Panc1 (cell line): ENCODE data around the gene TANGO2. TPM values are rescaled to one million over a fixed set of nuclear protein-coding genes. Genes with fewer than 3 reads are reported as not detected.

Experiments
- ATAC-seq: fragments of 200-7000 bp; cut with Tn5 transposase; 2 replicates; pipeline ENCODE4 v1.9.1; 2020; ENCODE audit warnings: mild to moderate bottlenecking, moderate library complexity
- BruUV-seq: library from RNA; stranded (reverse); fragments of 400-500 nt; replicated peaks from 2 replicates; lab custom pipeline; 2021; lab: Mats Ljungman, UMichigan
- CTCF ChIA-PET: fragments of 300-600 bp; sonication (Branson Sonifier 250); formaldehyde crosslinking; loops from one replicate; lab custom pipeline; 2022; ENCODE audit warnings: antibody characterized with exemption; lab: Charles Lee
- POLR2A ChIA-PET: fragments of 300-600 bp; sonication (Branson Sonifier 250); formaldehyde crosslinking; loops from one replicate; lab custom pipeline; 2022; ENCODE audit warnings: antibody characterized with exemption; lab: Charles Lee
- DNase-seq: peaks from one replicate; pipeline ENCODE4 v3.0.0-alpha.2; 2010; ENCODE audit warnings: low read depth, low spot score
- H3K27ac ChIP-seq: 2 replicates; pipeline ENCODE4 v1.5.1; 2011; ENCODE audit warnings: mild to moderate bottlenecking, low read length, inconsistent platforms
- H3K27me3 ChIP-seq: fragments of 200-500 bp; sonication (Bioruptor generic); 2 replicates; pipeline ENCODE4 v1.6.0; 2014; ENCODE audit warnings: low read length, inconsistent platforms; ENCODE audit not compliant: control insufficient read depth, insufficient read depth
- H3K36me3 ChIP-seq: fragments of 200-500 bp; sonication (Bioruptor generic); 2 replicates; pipeline ENCODE4 v1.5.1; 2014; ENCODE audit warnings: inconsistent platforms, mild to moderate bottlenecking, low read length, moderate library complexity; ENCODE audit not compliant: control insufficient read depth, insufficient read depth
- H3K4me1 ChIP-seq: 2 replicates; pipeline ENCODE4 v1.5.1; 2011; ENCODE audit warnings: inconsistent platforms, mild to moderate bottlenecking, low read length, moderate library complexity; ENCODE audit not compliant: control insufficient read depth, insufficient read depth
- H3K4me3 ChIP-seq, 2 experiments: 2 replicates each; pipeline ENCODE4 v1.5.1; 2011 to 2012; ENCODE audit warnings: low read depth in 2 of 2, low read length in 2 of 2, mild to moderate bottlenecking in 2 of 2, inconsistent platforms in 1 of 2, moderate library complexity in 1 of 2
- H3K9me3 ChIP-seq: fragments of 200-500 bp; sonication (Bioruptor generic); 2 replicates; pipeline ENCODE4 v1.5.1; 2014; ENCODE audit warnings: low read depth, mild to moderate bottlenecking, inconsistent platforms, low read length, moderate library complexity; ENCODE audit not compliant: control insufficient read depth, insufficient read depth
- POLR2AphosphoS5 ChIP-seq: IDR thresholded peaks from 2 replicates; pipeline ENCODE4 v1.6.1; 2012; ENCODE audit warnings: mild to moderate bottlenecking, low read depth, low read length, moderate library complexity
- REST ChIP-seq, 2 experiments: IDR thresholded peaks; 2 replicates each; pipeline ENCODE4 v1.6.1; 2011 to 2012; ENCODE audit warnings: low read depth in 2 of 2, control low read depth in 1 of 2, low read length in 1 of 2, mild to moderate bottlenecking in 1 of 2, moderate library complexity in 1 of 2; ENCODE audit not compliant: insufficient read depth in 1 of 2
- SIN3A ChIP-seq: IDR thresholded peaks from 2 replicates; pipeline ENCODE4 v1.6.1; 2012; ENCODE audit warnings: low read depth, mild to moderate bottlenecking, low read length, moderate library complexity, borderline replicate concordance; ENCODE audit not compliant: insufficient read depth
- TCF7L2 ChIP-seq: IDR thresholded peaks from 2 replicates; pipeline ENCODE4 v1.6.1; 2011; ENCODE audit warnings: mild to moderate bottlenecking, low read depth, low read length, inconsistent platforms
- in situ Hi-C: cut with HindIII; loops from 2 replicates; pipeline ENCODE4 v1.10.0; 2016; ENCODE audit warnings: low sequenced_read_pairs, low pct_unique_long_range_greater_than_20kb
- intact Hi-C: fragments of 100-400 bp; cut with micrococcal nuclease; formaldehyde crosslinking; loops from one replicate; pipeline ENCODE4 v1.10.0; 2022; ENCODE audit not compliant: unreplicated experiment
- total RNA-seq: library from RNA; stranded (reverse); gene quantifications from one replicate; pipeline ENCODE4 v1.2.1, GENCODE V29; 2021; ENCODE audit not compliant: unreplicated experiment
- TF ChIP-seq, protein P1 (sequence below): fragments of 450-650 bp; IDR thresholded peaks from 2 replicates; pipeline ENCODE4 v1.5.1; 2017; ENCODE audit warnings: mild to moderate bottlenecking

The TANGO2 gene
- total RNA-seq, 1 experiment from 2014 or later = 32.2 TPM

GRCh38 chr22:19981961-19982920 is 38.7 kb upstream of the TANGO2 start:
- H3K9me3 ChIP-seq = no peaks in the 10 kb centered on the region
- no peak overlapping the region for H3K27ac ChIP-seq
- intact Hi-C loops = no loop called here
- ChIA-PET CTCF (no interaction called here), POLR2A (no interaction called here)
- no peak overlapping the region for H3K4me3 ChIP-seq
- BruUV-seq = no TSS peak
- no peak for ATAC-seq
- no peaks in the 10 kb centered on the region for H3K36me3 ChIP-seq
- no peaks in the 10 kb centered on the region for H3K27me3 ChIP-seq
- in situ Hi-C loops = no loop called here
- no peak for DNase-seq
- H3K4me1 ChIP-seq = peaks cover 12% of the 10 kb centered on the region; the same call in 1 of the 2 replicates
- no peak for TF ChIP-seq POLR2AphosphoS5
- TF ChIP-seq REST (IDR thresholded peaks at IDR 0.05; ENCODE audit: insufficient read depth in 1 of 2, low read depth in 2 of 2, low read length in 1 of 2) = no peak
- TF ChIP-seq, protein P1, sequence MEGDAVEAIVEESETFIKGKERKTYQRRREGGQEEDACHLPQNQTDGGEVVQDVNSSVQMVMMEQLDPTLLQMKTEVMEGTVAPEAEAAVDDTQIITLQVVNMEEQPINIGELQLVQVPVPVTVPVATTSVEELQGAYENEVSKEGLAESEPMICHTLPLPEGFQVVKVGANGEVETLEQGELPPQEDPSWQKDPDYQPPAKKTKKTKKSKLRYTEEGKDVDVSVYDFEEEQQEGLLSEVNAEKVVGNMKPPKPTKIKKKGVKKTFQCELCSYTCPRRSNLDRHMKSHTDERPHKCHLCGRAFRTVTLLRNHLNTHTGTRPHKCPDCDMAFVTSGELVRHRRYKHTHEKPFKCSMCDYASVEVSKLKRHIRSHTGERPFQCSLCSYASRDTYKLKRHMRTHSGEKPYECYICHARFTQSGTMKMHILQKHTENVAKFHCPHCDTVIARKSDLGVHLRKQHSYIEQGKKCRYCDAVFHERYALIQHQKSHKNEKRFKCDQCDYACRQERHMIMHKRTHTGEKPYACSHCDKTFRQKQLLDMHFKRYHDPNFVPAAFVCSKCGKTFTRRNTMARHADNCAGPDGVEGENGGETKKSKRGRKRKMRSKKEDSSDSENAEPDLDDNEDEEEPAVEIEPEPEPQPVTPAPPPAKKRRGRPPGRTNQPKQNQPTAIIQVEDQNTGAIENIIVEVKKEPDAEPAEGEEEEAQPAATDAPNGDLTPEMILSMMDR = no peak
- TF ChIP-seq TCF7L2 = no peak
- TF ChIP-seq SIN3A = no peak

GRCh38 chr22:19982991-19983578 is 37.8 kb upstream of the TANGO2 start:
- Histone ChIP-seq H3K4me3 (no peak overlapping the region), H3K27ac (no peak overlapping the region), H3K9me3 (no peaks in the 10 kb centered on the region), H3K4me1 (peaks cover 12% of the 10 kb centered on the region; the same call in 1 of the 2 replicates), H3K27me3 (no peaks in the 10 kb centered on the region), H3K36me3 (no peaks in the 10 kb centered on the region)
- in situ Hi-C loops (no loop called here), intact Hi-C loops (no loop called here)
- DNase-seq (no peak), ATAC-seq (no peak)
- CTCF ChIA-PET = interaction anchor here (1.5 kb wide), 1 partner anchor 31 kb away, joined by 3 read pairs; no protein-coding TSS in a partner anchor
- BruUV-seq = no TSS peak
- TF ChIP-seq POLR2AphosphoS5 (no peak), TCF7L2 (no peak)
- TF ChIP-seq, protein P1 = no peak
- POLR2A ChIA-PET = no interaction called here
